ENCODE results near the gene SETD6.

DNA sequence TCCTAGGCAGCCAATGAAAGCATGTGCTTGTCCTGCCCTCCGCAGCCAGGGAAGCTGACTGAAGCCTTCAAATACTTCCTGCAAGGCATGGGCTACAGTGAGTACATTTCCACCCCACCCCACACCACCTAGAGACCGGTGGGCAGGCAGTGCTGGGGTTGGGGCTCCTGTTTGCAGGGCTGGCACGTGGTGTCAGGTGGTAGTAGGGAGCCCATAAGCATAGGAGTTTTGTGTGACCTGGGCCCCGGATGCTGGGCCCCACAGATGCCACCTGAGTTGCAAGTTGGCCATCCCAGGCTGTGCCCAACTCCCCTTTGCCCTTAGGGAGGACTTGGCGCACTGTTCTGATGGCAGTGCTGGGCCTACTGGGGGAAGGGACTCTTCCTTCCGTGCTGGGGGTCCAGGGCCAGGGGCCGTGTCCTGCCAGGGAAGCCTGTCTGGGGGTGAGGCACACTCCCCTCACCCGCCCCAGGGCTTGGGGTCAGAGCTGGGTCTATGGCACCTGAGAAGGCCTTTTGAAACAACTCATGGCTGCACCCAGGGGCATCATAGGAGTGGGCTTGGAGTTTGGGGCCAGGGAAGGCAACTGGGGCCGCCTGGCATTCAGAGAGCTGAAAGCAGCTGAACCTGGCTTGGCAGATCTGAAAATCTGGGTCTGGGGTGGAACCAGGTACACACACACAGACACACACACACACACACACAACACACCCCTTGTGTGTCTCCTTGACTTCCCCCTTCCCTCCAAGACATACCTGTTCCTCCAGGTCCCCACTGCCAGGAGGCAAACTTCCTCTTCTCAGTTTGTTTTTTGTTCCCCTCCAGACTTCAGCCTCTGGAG is 5.8 kb upstream of the SETD6 start:
- TF ChIP-seq, protein P1, sequence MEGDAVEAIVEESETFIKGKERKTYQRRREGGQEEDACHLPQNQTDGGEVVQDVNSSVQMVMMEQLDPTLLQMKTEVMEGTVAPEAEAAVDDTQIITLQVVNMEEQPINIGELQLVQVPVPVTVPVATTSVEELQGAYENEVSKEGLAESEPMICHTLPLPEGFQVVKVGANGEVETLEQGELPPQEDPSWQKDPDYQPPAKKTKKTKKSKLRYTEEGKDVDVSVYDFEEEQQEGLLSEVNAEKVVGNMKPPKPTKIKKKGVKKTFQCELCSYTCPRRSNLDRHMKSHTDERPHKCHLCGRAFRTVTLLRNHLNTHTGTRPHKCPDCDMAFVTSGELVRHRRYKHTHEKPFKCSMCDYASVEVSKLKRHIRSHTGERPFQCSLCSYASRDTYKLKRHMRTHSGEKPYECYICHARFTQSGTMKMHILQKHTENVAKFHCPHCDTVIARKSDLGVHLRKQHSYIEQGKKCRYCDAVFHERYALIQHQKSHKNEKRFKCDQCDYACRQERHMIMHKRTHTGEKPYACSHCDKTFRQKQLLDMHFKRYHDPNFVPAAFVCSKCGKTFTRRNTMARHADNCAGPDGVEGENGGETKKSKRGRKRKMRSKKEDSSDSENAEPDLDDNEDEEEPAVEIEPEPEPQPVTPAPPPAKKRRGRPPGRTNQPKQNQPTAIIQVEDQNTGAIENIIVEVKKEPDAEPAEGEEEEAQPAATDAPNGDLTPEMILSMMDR (IDR thresholded peaks at IDR 0.05): no peak
- no peak for TF ChIP-seq SMC3 (IDR thresholded peaks at IDR 0.05)
- TF ChIP-seq, protein P2, sequence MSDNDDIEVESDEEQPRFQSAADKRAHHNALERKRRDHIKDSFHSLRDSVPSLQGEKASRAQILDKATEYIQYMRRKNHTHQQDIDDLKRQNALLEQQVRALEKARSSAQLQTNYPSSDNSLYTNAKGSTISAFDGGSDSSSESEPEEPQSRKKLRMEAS (IDR thresholded peaks at IDR 0.05): no peak

All from A549 (cell line).